Type B pancreatic cell (in vitro differentiated cells): ENCODE measurements around the gene VRK1. TPM values are rescaled to one million over a fixed set of nuclear protein-coding genes. Genes with fewer than 3 reads are reported as not detected.

Experiments
- DNase-seq: peaks from one replicate; pipeline ENCODE4 v3.0.0; 2021; ENCODE audit warnings: mixed read lengths; ENCODE audit not compliant: unreplicated experiment; ENCODE audit errors: extremely low spot score
- H3K27ac Mint-ChIP-seq: 2 replicates; pipeline ENCODE4 v1.8.0; 2021; ENCODE audit warnings: mild to moderate bottlenecking, mixed read lengths
- H3K27me3 Mint-ChIP-seq: 2 replicates; pipeline ENCODE4 v1.8.0; 2021; ENCODE audit warnings: mixed read lengths
- H3K36me3 Mint-ChIP-seq: 2 replicates; pipeline ENCODE4 v1.8.0; 2021; ENCODE audit warnings: mixed read lengths
- H3K4me1 Mint-ChIP-seq: one replicate; pipeline ENCODE4 v1.8.0; 2021; ENCODE audit warnings: mixed read lengths; ENCODE audit not compliant: unreplicated experiment
- H3K4me3 Mint-ChIP-seq: 2 replicates; pipeline ENCODE4 v1.8.0; 2021; ENCODE audit warnings: mild to moderate bottlenecking, mixed read lengths
- H3K9me3 Mint-ChIP-seq: 2 replicates; pipeline ENCODE4 v1.8.0; 2021; ENCODE audit warnings: mixed read lengths
- CTCF ChIP-seq: fragments of 200-600 bp; sonication (generic); conservative IDR thresholded peaks from 2 replicates; pipeline ENCODE4 v1.5.0; 2021; ENCODE audit warnings: antibody characterized with exemption, mild to moderate bottlenecking
- total RNA-seq: library from RNA; stranded (reverse); gene quantifications from 2 replicates; pipeline ENCODE4 v1.2.1, GENCODE V29; 2021; ENCODE audit warnings: low replicate concordance

VRK1 gene
- total RNA-seq, 1 donor from 2014 or later = 36.9 TPM

GRCh38 chr14:96781371-96781770 lies 15.8 kb upstream of the VRK1 start:
- Mint-ChIP-seq H3K36me3 (no peaks in the 10 kb centered on the region), H3K4me1 (no peaks in the 10 kb centered on the region), H3K9me3 (no peaks in the 10 kb centered on the region), H3K27ac (no peak overlapping the region), H3K4me3 (no peak overlapping the region), H3K27me3 (peaks cover 3% of the 10 kb centered on the region)
- no peak for TF ChIP-seq CTCF
- no peak for DNase-seq

- DNase-seq = no peak
- Mint-ChIP-seq H3K27me3 (peaks cover 3% of the 10 kb centered on the region), H3K27ac (no peak overlapping the region), H3K4me3 (no peak overlapping the region), H3K4me1 (no peaks in the 10 kb centered on the region), H3K9me3 (no peaks in the 10 kb centered on the region), H3K36me3 (no peaks in the 10 kb centered on the region)
- TF ChIP-seq CTCF = no peak
Observed at GRCh38 chr14:96782436-96782835, 14.7 kb upstream of the VRK1 start.

- no peaks in the 10 kb centered on the region for H3K9me3 Mint-ChIP-seq
- H3K27ac Mint-ChIP-seq = no peak overlapping the region
- no peak for TF ChIP-seq CTCF
- H3K4me3 Mint-ChIP-seq = no peak overlapping the region
- no peak for DNase-seq
- peaks cover 3% of the 10 kb centered on the region for H3K27me3 Mint-ChIP-seq
- H3K4me1 Mint-ChIP-seq = no peaks in the 10 kb centered on the region
- no peaks in the 10 kb centered on the region for H3K36me3 Mint-ChIP-seq
Observed at GRCh38 chr14:96783043-96783914, 13.9 kb upstream of the VRK1 start.

GRCh38 chr14:96783915-96784224 lies 13.3 kb upstream of the VRK1 start:
- Mint-ChIP-seq H3K9me3 (no peaks in the 10 kb centered on the region), H3K36me3 (no peaks in the 10 kb centered on the region), H3K27me3 (peaks cover 3% of the 10 kb centered on the region), H3K4me3 (no peak overlapping the region), H3K27ac (no peak overlapping the region), H3K4me1 (no peaks in the 10 kb centered on the region)
- no peak for DNase-seq
- TF ChIP-seq CTCF = no peak

- H3K27me3 Mint-ChIP-seq = peaks cover 6% of the 10 kb centered on the region
- no peaks in the 10 kb centered on the region for H3K9me3 Mint-ChIP-seq
- no peaks in the 10 kb centered on the region for H3K36me3 Mint-ChIP-seq
- H3K4me1 Mint-ChIP-seq = peaks cover 9% of the 10 kb centered on the region
- H3K27ac Mint-ChIP-seq = no peak overlapping the region
- TF ChIP-seq CTCF = no peak
- DNase-seq = no peak
- no peak overlapping the region for H3K4me3 Mint-ChIP-seq
Observed at GRCh38 chr14:96790186-96790585, 7.0 kb upstream of the VRK1 start.

- Mint-ChIP-seq H3K27me3 (peaks cover 6% of the 10 kb centered on the region), H3K4me1 (peaks cover 9% of the 10 kb centered on the region), H3K4me3 (no peak overlapping the region), H3K36me3 (no peaks in the 10 kb centered on the region), H3K9me3 (no peaks in the 10 kb centered on the region), H3K27ac (no peak overlapping the region)
- no peak for TF ChIP-seq CTCF
- no peak for DNase-seq
Observed at GRCh38 chr14:96790706-96791105, 6.5 kb upstream of the VRK1 start.
